Cardiac fibroblast (primary cell): ENCODE data around the gene UBE2G2.

Experiments
- DNase-seq, 2 donors: peaks; one replicate each; pipeline versions ENCODE4 v3.0.0 to v3.0.0-alpha.2; 2010; ENCODE audit warnings: low read depth in 2 of 2
- H3K4me3 ChIP-seq, 2 donors: replicated peaks in 1 of 2; 1 replicate in 1 of 2; 2 replicates in 1 of 2; pipeline ENCODE4 v1.5.1; 2011; ENCODE audit warnings: low read depth in 2 of 2, low read length in 2 of 2, mild to moderate bottlenecking in 2 of 2, moderate library complexity in 1 of 2
- CTCF ChIP-seq: IDR thresholded peaks from one replicate; pipeline ENCODE4 v1.5.1; 2011; ENCODE audit warnings: low read depth, mild to moderate bottlenecking, low read length, inconsistent platforms

The UBE2G2 gene

GRCh38 chr21:44818640-44819011 is 17.0 kb upstream of the UBE2G2 start:
- H3K4me3 ChIP-seq = peak overlapping the region; percentile 39 to 59
- TF ChIP-seq CTCF = no peak
- DNase-seq = no peak

- peak; percentile 79 to 88 for DNase-seq
- H3K4me3 ChIP-seq = peak within 1 kb of the TSS; percentile 71 to 72
- TF ChIP-seq CTCF = no peak
These were observed 16.5 kb upstream of the UBE2G2 start, which contains the start of gene SUMO3 for GRCh38 chr21:44817914-44818639. SUMO3 (minus strand) TSS chr21:44818062; CDS start chr21:44817968, 94 bp downstream.

- TF ChIP-seq CTCF = no peak
- peak; percentile 91 to 94 for DNase-seq
These were observed 15.9 kb upstream of the UBE2G2 start for GRCh38 chr21:44817506-44817880.

GRCh38 chr21:44816761-44817505 is 15.3 kb upstream of the UBE2G2 start:
- peak overlapping the region; percentile 71 to 72 for H3K4me3 ChIP-seq
- TF ChIP-seq CTCF = no peak
- DNase-seq = no peak

More at GRCh38 chr21:44817506-44817880, 15.9 kb upstream of the UBE2G2 start:
- peak overlapping the region; percentile 71 to 72 for H3K4me3 ChIP-seq

GRCh38 chr21:44815852-44816628 is 14.4 kb upstream of the UBE2G2 start:
- no peak for TF ChIP-seq CTCF
- DNase-seq = no peak
- H3K4me3 ChIP-seq = no peak overlapping the region

- no peak for DNase-seq
- H3K4me3 ChIP-seq = no peak overlapping the region
- no peak for TF ChIP-seq CTCF
These were observed 13.6 kb upstream of the UBE2G2 start for GRCh38 chr21:44815225-44815624.
